GM12878 (cell line): Measurements from ENCODE around the gene KIF25. TPM values are rescaled to one million over a fixed set of nuclear protein-coding genes. Genes with fewer than 3 reads are reported as not detected.

Experiments
- ATAC-seq: fragments of 200-7000 bp; cut with Tn5 transposase; 3 replicates; pipeline ENCODE4 v1.9.1; 2020; ENCODE audit warnings: mild to moderate bottlenecking, moderate library complexity
- BruUV-seq: library from RNA; stranded (reverse); fragments of 400-500 nt; replicated peaks from 2 replicates; lab custom pipeline; 2021; lab: Mats Ljungman, UMichigan
- CTCF ChIA-PET: fragments of 300-600 bp; sonication (Branson Sonifier 250); formaldehyde crosslinking; extraction: SDS; loops from one replicate; lab custom pipeline; 2021; ENCODE audit warnings: inconsistent platforms; lab: Yijun Ruan, JAX
- POLR2A ChIA-PET: fragments of 350-600 bp; formaldehyde crosslinking; extraction: SDS; loops from one replicate; lab custom pipeline; 2021; ENCODE audit warnings: inconsistent platforms; lab: Charles Lee
- RAD21 ChIA-PET: fragments of 300-600 bp; sonication (Branson Sonifier 250); formaldehyde crosslinking; loops from one replicate; lab custom pipeline; 2023; ENCODE audit warnings: antibody characterized with exemption; ENCODE audit not compliant: unreplicated experiment; lab: Charles Lee
- SMC1A ChIA-PET: fragments of 300-600 bp; sonication (Branson Sonifier 250); formaldehyde crosslinking; loops from one replicate; lab custom pipeline; 2023; ENCODE audit not compliant: unreplicated experiment, uncharacterized antibody; lab: Charles Lee
- DNase-seq: peaks from one replicate; pipeline ENCODE4 v3.0.0-alpha.2; 2011; ENCODE audit warnings: low read depth, low spot score
- FAIRE-seq: peaks from 3 replicates; lab custom pipeline; 2011; peaks lifted over from hg19 to GRCh38; lab: Jason Lieb, UNC
- H2AFZ ChIP-seq: 2 replicates; pipeline ENCODE4 v1.6.0; 2011; ENCODE audit warnings: low read depth, low read length, control low read depth; ENCODE audit not compliant: control insufficient read depth
- H3K27ac ChIP-seq: 2 replicates; pipeline ENCODE4 v1.5.1; 2011; ENCODE audit warnings: control low read depth; ENCODE audit not compliant: control insufficient read depth, insufficient read depth
- H3K27me3 ChIP-seq, 2 experiments: replicated peaks in 1 of 2; 2 replicates each; pipeline versions ENCODE4 v1.6.0 to v1.6.1; 2011; ENCODE audit warnings: low read length in 1 of 2; ENCODE audit not compliant: control insufficient read depth in 2 of 2, insufficient read depth in 2 of 2
- H3K36me3 ChIP-seq, 2 experiments: 2 replicates each; pipeline ENCODE4 v1.5.1; 2011; ENCODE audit warnings: low read length in 1 of 2; ENCODE audit not compliant: control insufficient read depth in 2 of 2, insufficient read depth in 2 of 2
- H3K4me1 ChIP-seq: 2 replicates; pipeline ENCODE4 v1.6.1; 2011; ENCODE audit warnings: mild to moderate bottlenecking, low read length, moderate library complexity, mixed read lengths; ENCODE audit not compliant: control insufficient read depth, insufficient read depth
- H3K4me2 ChIP-seq: 2 replicates; pipeline ENCODE4 v1.6.0; 2011; ENCODE audit warnings: control low read depth; ENCODE audit not compliant: control insufficient read depth, insufficient read depth
- H3K4me3 ChIP-seq: fragments of 200-600 bp; sonication (generic); 2 replicates; pipeline ENCODE4 v1.5.1; 2016
- H3K79me2 ChIP-seq: 2 replicates; pipeline ENCODE4 v1.6.0; 2011; ENCODE audit warnings: low read length; ENCODE audit not compliant: control insufficient read depth, insufficient read depth
- H3K9ac ChIP-seq: 2 replicates; pipeline ENCODE4 v1.8.0; 2011; ENCODE audit warnings: low read length, control low read depth, mixed read lengths; ENCODE audit not compliant: control insufficient read depth, insufficient read depth
- H3K9me3 ChIP-seq: replicated peaks from 3 replicates; pipeline ENCODE4 v1.5.1; 2011; ENCODE audit warnings: mild to moderate bottlenecking, low read length; ENCODE audit not compliant: control insufficient read depth, insufficient read depth
- H4K20me1 ChIP-seq: 2 replicates; pipeline ENCODE4 v1.6.0; 2011; ENCODE audit not compliant: control insufficient read depth, insufficient read depth
- ATF7 ChIP-seq: fragments of 450-650 bp; IDR thresholded peaks from 2 replicates; pipeline ENCODE4 v1.6.1; 2016; ENCODE audit warnings: low read depth, mild to moderate bottlenecking
- CBX3 ChIP-seq: fragments of 200-600 bp; sonication (generic); IDR thresholded peaks from 2 replicates; pipeline ENCODE4 v1.6.1; 2016; ENCODE audit warnings: low read depth, borderline replicate concordance
- CHD1 ChIP-seq: IDR thresholded peaks from 2 replicates; pipeline ENCODE4 v1.6.1; 2012; ENCODE audit warnings: low read depth, low read length, improper control_type of control experiment
- ESRRA ChIP-seq: IDR thresholded peaks from 2 replicates; pipeline ENCODE4 v1.6.1; 2012; ENCODE audit warnings: mild to moderate bottlenecking, low read length, improper control_type of control experiment
- IRF4 ChIP-seq: IDR thresholded peaks from 2 replicates; pipeline ENCODE4 v1.6.1; 2011; ENCODE audit warnings: low read depth, low read length
- NFYA ChIP-seq: IDR thresholded peaks from 2 replicates; pipeline ENCODE4 v1.6.1; 2011; ENCODE audit warnings: low read depth, mild to moderate bottlenecking, low read length, improper control_type of control experiment, borderline replicate concordance
- NR2F1 ChIP-seq: fragments of 450-650 bp; conservative IDR thresholded peaks from 2 replicates; pipeline ENCODE4 v1.6.1; 2017; ENCODE audit warnings: mild to moderate bottlenecking
- NRF1 ChIP-seq: conservative IDR thresholded peaks from 2 replicates; pipeline ENCODE4 v1.6.1; 2011; ENCODE audit warnings: mild to moderate bottlenecking, low read depth, low read length, improper control_type of control experiment
- RELA ChIP-seq: fragments of 450-650 bp; IDR thresholded peaks from 2 replicates; pipeline ENCODE4 v1.8.0; 2014; ENCODE audit warnings: borderline replicate concordance; ENCODE audit not compliant: partially characterized antibody
- SMC3 ChIP-seq: IDR thresholded peaks from 2 replicates; pipeline ENCODE4 v1.6.1; 2011; ENCODE audit warnings: low read length, improper control_type of control experiment, borderline replicate concordance
- WGBS: methylation state at CpG from one replicate; pipeline ENCODE4 v1.1.6; 2016; ENCODE audit warnings: low lambda C conversion rate; ENCODE audit not compliant: insufficient replicate concordance, insufficient coverage; ENCODE audit errors: missing lambda C conversion rate; 5-methylcytosine and 5-hydroxymethylcytosine counted together
- in situ Hi-C: fragments of 300-500 bp; cut with MboI; formaldehyde crosslinking; loops from 9 replicates; pipeline ENCODE4 v1.14.3; 2018; ENCODE audit warnings: mixed read lengths
- intact Hi-C: fragments of 100-400 bp; cut with micrococcal nuclease; formaldehyde crosslinking; loops from one replicate; pipeline ENCODE4 v1.14.2; 2022; ENCODE audit not compliant: unreplicated experiment
- polyA plus RNA-seq, 11 experiments: library from polyadenylated mRNA; depleted of rRNA in 4 of 11; unstranded in 6 of 11; stranded (reverse) in 5 of 11; fragments of >200 nt; fragmentation: Nextera tagmentation in 4 of 11; fragmentation: Illumina TruSeq in 1 of 11; extraction: Ambion mirVana in 4 of 11; extraction: Trizol in 1 of 11; gene quantifications; 1 replicate in 1 of 11; 2 replicates in 10 of 11; pipeline versions ENCODE4 v1.2.1 to v1.2.3, GENCODE V29; 2011 to 2016; ENCODE audit warnings: inconsistent platforms in 2 of 11, missing spikeins in 2 of 11, low read depth in 1 of 11
- total RNA-seq, 4 experiments: library from RNA; depleted of rRNA in 3 of 4; stranded (reverse); fragments of >200 nt in 3 of 4; fragmentation: Illumina TruSeq in 1 of 4; extraction: Trizol in 1 of 4; gene quantifications; 2 replicates each; pipeline versions ENCODE4 v1.2.1 to v1.2.3, GENCODE V29; 2013 to 2021
- TF ChIP-seq, protein P1 (sequence below): fragments of 450-650 bp; IDR thresholded peaks from 2 replicates; pipeline ENCODE4 v1.6.1; 2017; ENCODE audit warnings: mild to moderate bottlenecking, moderate library complexity
- TF ChIP-seq, protein P2 (sequence below): fragments of 450-650 bp; IDR thresholded peaks from 2 replicates; pipeline ENCODE4 v1.6.1; 2016; ENCODE audit warnings: mild to moderate bottlenecking
- TF ChIP-seq, protein P3 (sequence below): fragments of 450-650 bp; IDR thresholded peaks from 2 replicates; pipeline ENCODE4 v1.6.1; 2017; ENCODE audit warnings: mild to moderate bottlenecking, low read depth, inconsistent platforms; ENCODE audit not compliant: poor library complexity, severe bottlenecking

KIF25 gene
- total and polyA plus RNA-seq, 10 of the 15 experiments (the other 5 are each of a cell fraction or from before 2014, with no cell fraction given), result not detected

DNA sequence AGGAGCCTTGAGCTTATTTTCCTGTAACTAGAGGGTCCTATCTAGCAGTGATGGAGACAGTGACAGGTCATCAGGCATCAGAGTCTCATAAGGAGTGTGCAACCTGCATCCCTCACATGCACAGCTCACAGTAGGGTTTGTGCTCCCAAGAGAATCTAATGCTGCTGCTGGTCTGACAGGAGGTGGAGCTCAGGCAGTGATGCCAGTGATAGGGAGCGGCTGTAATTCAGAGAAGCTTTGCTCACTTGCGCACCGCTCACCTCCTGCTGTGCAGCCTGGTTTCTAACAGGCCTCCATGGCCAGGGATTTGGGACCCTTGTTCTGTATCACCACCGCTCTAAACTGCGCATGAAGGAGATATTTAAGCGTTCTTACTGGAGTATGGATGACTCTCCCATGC lies 5.3 kb downstream of the KIF25 start:
- no peak for FAIRE-seq
- H4K20me1 ChIP-seq, result no peaks in the 10 kb centered on the region
- DNase-seq, result no peak
- intact Hi-C loops (no loop called here), in situ Hi-C loops (no loop called here)
- BruUV-seq, result no TSS peak
- no peak overlapping the region for H2AFZ ChIP-seq
- H3K4me1 ChIP-seq, result no peaks in the 10 kb centered on the region
- ChIA-PET RAD21 (no interaction called here), POLR2A (no interaction called here), SMC1A (no interaction called here), CTCF (no interaction called here)
- no peak overlapping the region for H3K4me2 ChIP-seq
- TF ChIP-seq CBX3 (no peak), IRF4 (no peak), CHD1 (no peak), RELA (no peak), NFYA (no peak), ATF7 (no peak), NRF1 (no peak), ESRRA (no peak), SMC3 (no peak), NR2F1 (no peak)
- TF ChIP-seq, protein P1, sequence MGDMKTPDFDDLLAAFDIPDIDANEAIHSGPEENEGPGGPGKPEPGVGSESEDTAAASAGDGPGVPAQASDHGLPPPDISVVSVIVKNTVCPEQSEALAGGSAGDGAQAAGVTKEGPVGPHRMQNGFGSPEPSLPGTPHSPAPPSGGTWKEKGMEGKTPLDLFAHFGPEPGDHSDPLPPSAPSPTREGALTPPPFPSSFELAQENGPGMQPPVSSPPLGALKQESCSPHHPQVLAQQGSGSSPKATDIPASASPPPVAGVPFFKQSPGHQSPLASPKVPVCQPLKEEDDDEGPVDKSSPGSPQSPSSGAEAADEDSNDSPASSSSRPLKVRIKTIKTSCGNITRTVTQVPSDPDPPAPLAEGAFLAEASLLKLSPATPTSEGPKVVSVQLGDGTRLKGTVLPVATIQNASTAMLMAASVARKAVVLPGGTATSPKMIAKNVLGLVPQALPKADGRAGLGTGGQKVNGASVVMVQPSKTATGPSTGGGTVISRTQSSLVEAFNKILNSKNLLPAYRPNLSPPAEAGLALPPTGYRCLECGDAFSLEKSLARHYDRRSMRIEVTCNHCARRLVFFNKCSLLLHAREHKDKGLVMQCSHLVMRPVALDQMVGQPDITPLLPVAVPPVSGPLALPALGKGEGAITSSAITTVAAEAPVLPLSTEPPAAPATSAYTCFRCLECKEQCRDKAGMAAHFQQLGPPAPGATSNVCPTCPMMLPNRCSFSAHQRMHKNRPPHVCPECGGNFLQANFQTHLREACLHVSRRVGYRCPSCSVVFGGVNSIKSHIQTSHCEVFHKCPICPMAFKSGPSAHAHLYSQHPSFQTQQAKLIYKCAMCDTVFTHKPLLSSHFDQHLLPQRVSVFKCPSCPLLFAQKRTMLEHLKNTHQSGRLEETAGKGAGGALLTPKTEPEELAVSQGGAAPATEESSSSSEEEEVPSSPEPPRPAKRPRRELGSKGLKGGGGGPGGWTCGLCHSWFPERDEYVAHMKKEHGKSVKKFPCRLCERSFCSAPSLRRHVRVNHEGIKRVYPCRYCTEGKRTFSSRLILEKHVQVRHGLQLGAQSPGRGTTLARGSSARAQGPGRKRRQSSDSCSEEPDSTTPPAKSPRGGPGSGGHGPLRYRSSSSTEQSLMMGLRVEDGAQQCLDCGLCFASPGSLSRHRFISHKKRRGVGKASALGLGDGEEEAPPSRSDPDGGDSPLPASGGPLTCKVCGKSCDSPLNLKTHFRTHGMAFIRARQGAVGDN, result no peak
- TF ChIP-seq, protein P2, sequence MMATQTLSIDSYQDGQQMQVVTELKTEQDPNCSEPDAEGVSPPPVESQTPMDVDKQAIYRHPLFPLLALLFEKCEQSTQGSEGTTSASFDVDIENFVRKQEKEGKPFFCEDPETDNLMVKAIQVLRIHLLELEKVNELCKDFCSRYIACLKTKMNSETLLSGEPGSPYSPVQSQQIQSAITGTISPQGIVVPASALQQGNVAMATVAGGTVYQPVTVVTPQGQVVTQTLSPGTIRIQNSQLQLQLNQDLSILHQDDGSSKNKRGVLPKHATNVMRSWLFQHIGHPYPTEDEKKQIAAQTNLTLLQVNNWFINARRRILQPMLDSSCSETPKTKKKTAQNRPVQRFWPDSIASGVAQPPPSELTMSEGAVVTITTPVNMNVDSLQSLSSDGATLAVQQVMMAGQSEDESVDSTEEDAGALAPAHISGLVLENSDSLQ, result no peak
- TF ChIP-seq, protein P3, sequence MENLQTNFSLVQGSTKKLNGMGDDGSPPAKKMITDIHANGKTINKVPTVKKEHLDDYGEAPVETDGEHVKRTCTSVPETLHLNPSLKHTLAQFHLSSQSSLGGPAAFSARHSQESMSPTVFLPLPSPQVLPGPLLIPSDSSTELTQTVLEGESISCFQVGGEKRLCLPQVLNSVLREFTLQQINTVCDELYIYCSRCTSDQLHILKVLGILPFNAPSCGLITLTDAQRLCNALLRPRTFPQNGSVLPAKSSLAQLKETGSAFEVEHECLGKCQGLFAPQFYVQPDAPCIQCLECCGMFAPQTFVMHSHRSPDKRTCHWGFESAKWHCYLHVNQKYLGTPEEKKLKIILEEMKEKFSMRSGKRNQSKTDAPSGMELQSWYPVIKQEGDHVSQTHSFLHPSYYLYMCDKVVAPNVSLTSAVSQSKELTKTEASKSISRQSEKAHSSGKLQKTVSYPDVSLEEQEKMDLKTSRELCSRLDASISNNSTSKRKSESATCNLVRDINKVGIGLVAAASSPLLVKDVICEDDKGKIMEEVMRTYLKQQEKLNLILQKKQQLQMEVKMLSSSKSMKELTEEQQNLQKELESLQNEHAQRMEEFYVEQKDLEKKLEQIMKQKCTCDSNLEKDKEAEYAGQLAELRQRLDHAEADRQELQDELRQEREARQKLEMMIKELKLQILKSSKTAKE, result no peak
- no peaks in the 10 kb centered on the region for H3K9me3 ChIP-seq
- 69% methylated on average over 6 of the region's 6 CpGs for WGBS
- H3K79me2 ChIP-seq, result no peaks in the 10 kb centered on the region
- no peak for ATAC-seq
- no peak overlapping the region for H3K4me3 ChIP-seq
- H3K27me3 ChIP-seq, result no peaks in the 10 kb centered on the region; a peak in 1 of 4 replicates
- H3K27ac ChIP-seq, result no peak overlapping the region
- no peak overlapping the region for H3K9ac ChIP-seq
- no peaks in the 10 kb centered on the region for H3K36me3 ChIP-seq
